Measurements from ENCODE around the gene PLEKHA6.
A peak's percentile ranks its signal among the peaks of the same experiment; 100 is the strongest.

Gene PLEKHA6

GRCh38 chr1:204341380-204341779 lies 18.3 kb downstream of the PLEKHA6 start:
- Histone ChIP-seq H3K4me3 (ENCODE audit: low read length) (no peak overlapping the region), H3K36me3 (ENCODE audit: insufficient read depth, low read depth, low read length) (no peaks in the 10 kb centered on the region), H3K9me3 (ENCODE audit: insufficient read depth, low read depth, low read length) (no peaks in the 10 kb centered on the region), H3K27me3 (ENCODE audit: insufficient read depth, low read length) (peaks cover 9% of the 10 kb centered on the region; the same call in 1 of the 2 replicates), H3K4me1 (ENCODE audit: insufficient read depth, low read length) (peaks cover 51% of the 10 kb centered on the region), H3K9ac (ENCODE audit: low read depth, low read length) (no peak overlapping the region), H3K27ac (ENCODE audit: low read length) (no peak overlapping the region)

GRCh38 chr1:204340081-204340889 lies 19.4 kb downstream of the PLEKHA6 start:
- Histone ChIP-seq H3K4me3 (ENCODE audit: low read length) (no peak overlapping the region), H3K9ac (ENCODE audit: low read depth, low read length) (no peak overlapping the region), H3K4me1 (ENCODE audit: insufficient read depth, low read length) (peaks cover 60% of the 10 kb centered on the region), H3K36me3 (ENCODE audit: insufficient read depth, low read depth, low read length) (no peaks in the 10 kb centered on the region), H3K9me3 (ENCODE audit: insufficient read depth, low read depth, low read length) (no peaks in the 10 kb centered on the region), H3K27ac (ENCODE audit: low read length) (no peak overlapping the region), H3K27me3 (ENCODE audit: insufficient read depth, low read length) (peaks cover 9% of the 10 kb centered on the region; the same call in 1 of the 2 replicates)

GRCh38 chr1:204339541-204339940 lies 20.2 kb downstream of the PLEKHA6 start:
- H3K36me3 ChIP-seq (ENCODE audit: insufficient read depth, low read depth, low read length) = no peaks in the 10 kb centered on the region
- no peak overlapping the region for H3K27ac ChIP-seq (ENCODE audit: low read length)
- H3K9ac ChIP-seq (ENCODE audit: low read depth, low read length) = no peak overlapping the region
- H3K4me3 ChIP-seq (ENCODE audit: low read length) = no peak overlapping the region
- H3K4me1 ChIP-seq (ENCODE audit: insufficient read depth, low read length) = peaks cover 64% of the 10 kb centered on the region
- peaks cover 9% of the 10 kb centered on the region; the same call in 1 of the 2 replicates for H3K27me3 ChIP-seq (ENCODE audit: insufficient read depth, low read length)
- H3K9me3 ChIP-seq (ENCODE audit: insufficient read depth, low read depth, low read length) = no peaks in the 10 kb centered on the region

- Histone ChIP-seq H3K27me3 (ENCODE audit: insufficient read depth, low read length) (peaks cover 9% of the 10 kb centered on the region; the same call in 1 of the 2 replicates), H3K36me3 (ENCODE audit: insufficient read depth, low read depth, low read length) (no peaks in the 10 kb centered on the region), H3K4me1 (ENCODE audit: insufficient read depth, low read length) (peaks cover 65% of the 10 kb centered on the region), H3K27ac (ENCODE audit: low read length) (no peak overlapping the region), H3K4me3 (ENCODE audit: low read length) (no peak overlapping the region), H3K9me3 (ENCODE audit: insufficient read depth, low read depth, low read length) (no peaks in the 10 kb centered on the region), H3K9ac (ENCODE audit: low read depth, low read length) (no peak overlapping the region)
These were observed 20.7 kb downstream of the PLEKHA6 start for GRCh38 chr1:204338997-204339396.

- Histone ChIP-seq H3K27me3 (ENCODE audit: insufficient read depth, low read length) (peaks cover 9% of the 10 kb centered on the region; the same call in 1 of the 2 replicates), H3K36me3 (ENCODE audit: insufficient read depth, low read depth, low read length) (no peaks in the 10 kb centered on the region), H3K4me1 (ENCODE audit: insufficient read depth, low read length) (peaks cover 66% of the 10 kb centered on the region)
These were observed 21.4 kb downstream of the PLEKHA6 start for GRCh38 chr1:204338360-204338759.

GRCh38 chr1:204337583-204337982 lies 22.1 kb downstream of the PLEKHA6 start:
- no peak overlapping the region for H3K4me3 ChIP-seq (ENCODE audit: low read length)
- H3K9ac ChIP-seq (ENCODE audit: low read depth, low read length) = peak overlapping the region; percentile 47; the same call in 1 of the 2 replicates
- H3K27ac ChIP-seq (ENCODE audit: low read length) = no peak overlapping the region
- H3K36me3 ChIP-seq (ENCODE audit: insufficient read depth, low read depth, low read length) = no peaks in the 10 kb centered on the region
- H3K4me1 ChIP-seq (ENCODE audit: insufficient read depth, low read length) = peaks cover 58% of the 10 kb centered on the region
- peaks cover 9% of the 10 kb centered on the region; the same call in 1 of the 2 replicates for H3K27me3 ChIP-seq (ENCODE audit: insufficient read depth, low read length)
- no peaks in the 10 kb centered on the region for H3K9me3 ChIP-seq (ENCODE audit: insufficient read depth, low read depth, low read length)

More at GRCh38 chr1:204338360-204338759, 21.4 kb downstream of the PLEKHA6 start:
- Histone ChIP-seq H3K9ac (ENCODE audit: low read depth, low read length) (no peak overlapping the region), H3K27ac (ENCODE audit: low read length) (no peak overlapping the region), H3K4me3 (ENCODE audit: low read length) (no peak overlapping the region), H3K9me3 (ENCODE audit: insufficient read depth, low read depth, low read length) (no peaks in the 10 kb centered on the region)

- H3K9ac ChIP-seq (ENCODE audit: low read depth, low read length) = peak overlapping the region; percentile 47; the same call in 1 of the 2 replicates
- H3K9me3 ChIP-seq (ENCODE audit: insufficient read depth, low read depth, low read length) = no peaks in the 10 kb centered on the region
- H3K4me3 ChIP-seq (ENCODE audit: low read length) = peak overlapping the region; percentile 2; the same call in 1 of the 2 replicates
- peaks cover 9% of the 10 kb centered on the region; the same call in 1 of the 2 replicates for H3K27me3 ChIP-seq (ENCODE audit: insufficient read depth, low read length)
- no peaks in the 10 kb centered on the region for H3K36me3 ChIP-seq (ENCODE audit: insufficient read depth, low read depth, low read length)
- peaks cover 53% of the 10 kb centered on the region for H3K4me1 ChIP-seq (ENCODE audit: insufficient read depth, low read length)
- H3K27ac ChIP-seq (ENCODE audit: low read length) = peak overlapping the region; percentile 87
These were observed 22.7 kb downstream of the PLEKHA6 start for GRCh38 chr1:204337036-204337429.

- peaks cover 9% of the 10 kb centered on the region; the same call in 1 of the 2 replicates for H3K27me3 ChIP-seq (ENCODE audit: insufficient read depth, low read length)
- H3K4me3 ChIP-seq (ENCODE audit: low read length) = peak overlapping the region; percentile 2; the same call in 1 of the 2 replicates
- peak overlapping the region; percentile 87 for H3K27ac ChIP-seq (ENCODE audit: low read length)
These were observed 23.2 kb downstream of the PLEKHA6 start for GRCh38 chr1:204336421-204337035.

GRCh38 chr1:204335533-204335932 lies 24.2 kb downstream of the PLEKHA6 start:
- Histone ChIP-seq H3K4me1 (ENCODE audit: insufficient read depth, low read length) (peaks cover 47% of the 10 kb centered on the region), H3K9ac (ENCODE audit: low read depth, low read length) (no peak overlapping the region), H3K36me3 (ENCODE audit: insufficient read depth, low read depth, low read length) (no peaks in the 10 kb centered on the region), H3K4me3 (ENCODE audit: low read length) (no peak overlapping the region), H3K27ac (ENCODE audit: low read length) (no peak overlapping the region), H3K9me3 (ENCODE audit: insufficient read depth, low read depth, low read length) (no peaks in the 10 kb centered on the region), H3K27me3 (ENCODE audit: insufficient read depth, low read length) (peaks cover 6% of the 10 kb centered on the region; the same call in 1 of the 2 replicates)

More at GRCh38 chr1:204336421-204337035, 23.2 kb downstream of the PLEKHA6 start:
- peak overlapping the region; percentile 47; the same call in 1 of the 2 replicates for H3K9ac ChIP-seq (ENCODE audit: low read depth, low read length)
- peaks cover 52% of the 10 kb centered on the region for H3K4me1 ChIP-seq (ENCODE audit: insufficient read depth, low read length)
- no peaks in the 10 kb centered on the region for H3K9me3 ChIP-seq (ENCODE audit: insufficient read depth, low read depth, low read length)
- no peaks in the 10 kb centered on the region for H3K36me3 ChIP-seq (ENCODE audit: insufficient read depth, low read depth, low read length)

- H3K27ac ChIP-seq (ENCODE audit: low read length) = no peak overlapping the region
These were observed 24.6 kb downstream of the PLEKHA6 start for GRCh38 chr1:204335085-204335484.

GRCh38 chr1:204334455-204334854 lies 25.3 kb downstream of the PLEKHA6 start:
- Histone ChIP-seq H3K4me1 (ENCODE audit: insufficient read depth, low read length) (peaks cover 44% of the 10 kb centered on the region), H3K9me3 (ENCODE audit: insufficient read depth, low read depth, low read length) (no peaks in the 10 kb centered on the region), H3K9ac (ENCODE audit: low read depth, low read length) (no peak overlapping the region), H3K27ac (ENCODE audit: low read length) (no peak overlapping the region), H3K27me3 (ENCODE audit: insufficient read depth, low read length) (no peaks in the 10 kb centered on the region), H3K4me3 (ENCODE audit: low read length) (no peak overlapping the region), H3K36me3 (ENCODE audit: insufficient read depth, low read depth, low read length) (no peaks in the 10 kb centered on the region)

More at GRCh38 chr1:204335085-204335484, 24.6 kb downstream of the PLEKHA6 start:
- Histone ChIP-seq H3K36me3 (ENCODE audit: insufficient read depth, low read depth, low read length) (no peaks in the 10 kb centered on the region), H3K27me3 (ENCODE audit: insufficient read depth, low read length) (peaks cover 2% of the 10 kb centered on the region; the same call in 1 of the 2 replicates), H3K9me3 (ENCODE audit: insufficient read depth, low read depth, low read length) (no peaks in the 10 kb centered on the region), H3K4me1 (ENCODE audit: insufficient read depth, low read length) (peaks cover 45% of the 10 kb centered on the region), H3K4me3 (ENCODE audit: low read length) (no peak overlapping the region), H3K9ac (ENCODE audit: low read depth, low read length) (no peak overlapping the region)
